Endodermal cell (in vitro differentiated cells): ENCODE data around the gene PCCA. TPM values are rescaled to one million over a fixed set of nuclear protein-coding genes. Genes with fewer than 3 reads are reported as not detected.
A peak's percentile ranks its signal among the peaks of the same experiment; 100 is the strongest.

ENCODE experiments used
- DNase-seq: peaks from one replicate; pipeline ENCODE4 v3.0.0-alpha.2; 2017
- H3K27ac ChIP-seq: 2 replicates; pipeline ENCODE4 v1.5.1; 2013; ENCODE audit warnings: mild to moderate bottlenecking, low read depth, low read length, moderate library complexity
- H3K27me3 ChIP-seq: 2 replicates; pipeline ENCODE4 v1.6.1; 2013; ENCODE audit warnings: mild to moderate bottlenecking, low read length, moderate library complexity; ENCODE audit not compliant: insufficient read depth, control insufficient read depth, poor library complexity, severe bottlenecking
- H3K36me3 ChIP-seq: 2 replicates; pipeline ENCODE4 v1.7.0; 2013; ENCODE audit warnings: mild to moderate bottlenecking, low read length, moderate library complexity; ENCODE audit not compliant: control insufficient read depth, insufficient read depth
- H3K4me1 ChIP-seq: one replicate; pipeline ENCODE4 v1.7.0; 2013; ENCODE audit warnings: low read length; ENCODE audit not compliant: control insufficient read depth, insufficient read depth
- H3K4me3 ChIP-seq: 2 replicates; pipeline ENCODE4 v1.5.1; 2013; ENCODE audit warnings: mild to moderate bottlenecking, low read length, moderate library complexity
- H3K9ac ChIP-seq: 2 replicates; pipeline ENCODE4 v1.6.1; 2013; ENCODE audit warnings: mild to moderate bottlenecking, low read length, moderate library complexity; ENCODE audit not compliant: poor library complexity, severe bottlenecking; ENCODE audit errors: extremely low read depth
- H3K9me3 ChIP-seq: 2 replicates; pipeline ENCODE4 v1.6.1; 2013; ENCODE audit warnings: mild to moderate bottlenecking, low read length, moderate library complexity; ENCODE audit not compliant: control insufficient read depth
- H3K27ac Mint-ChIP-seq: 2 replicates; pipeline ENCODE4 v1.8.0; 2020; ENCODE audit warnings: mixed read lengths
- H3K27me3 Mint-ChIP-seq: 2 replicates; pipeline ENCODE4 v1.8.0; 2021; ENCODE audit warnings: mild to moderate bottlenecking, mixed read lengths; ENCODE audit not compliant: insufficient read depth
- H3K36me3 Mint-ChIP-seq: 2 replicates; pipeline ENCODE4 v1.8.0; 2020; ENCODE audit warnings: low read depth, mixed read lengths
- H3K4me1 Mint-ChIP-seq: 2 replicates; pipeline ENCODE4 v1.8.0; 2020; ENCODE audit warnings: mixed read lengths
- H3K4me3 Mint-ChIP-seq: 2 replicates; pipeline ENCODE4 v1.8.0; 2020; ENCODE audit warnings: mild to moderate bottlenecking, moderate library complexity, mixed read lengths
- H3K9me3 Mint-ChIP-seq: 2 replicates; pipeline ENCODE4 v1.8.0; 2020; ENCODE audit warnings: mild to moderate bottlenecking, mixed read lengths
- WGBS, 2 experiments: methylation state at CpG; one replicate each; pipeline versions ENCODE4 v1.1.5 to v1.1.7; 2013; ENCODE audit warnings: missing lambda C conversion rate in 2 of 2, mixed read lengths in 1 of 2; ENCODE audit not compliant: insufficient coverage in 1 of 2, insufficient read length in 1 of 2; 5-methylcytosine and 5-hydroxymethylcytosine counted together
- long read RNA-seq, 4 experiments: library from polyadenylated mRNA in 2 of 4; library from RNA in 1 of 4; library from capped mRNA in 1 of 4; stranded (forward) in 3 of 4; unstranded in 1 of 4; transcript quantifications; one replicate each; pipeline ENCODE4 v2.0.0, GENCODE V29; 2020 to 2021; ENCODE audit warnings: inconsistent platforms in 1 of 4
- polyA plus RNA-seq, 2 experiments: library from polyadenylated mRNA; stranded (reverse); fragments of 50-300 nt; gene quantifications; one replicate each; pipeline ENCODE4 v1.2.3, GENCODE V29; 2013
- total RNA-seq, 2 donors: library from RNA; stranded (reverse); fragmentation: NEBNext Ultra II Directional in 1 of 2; extraction: Animal tissue kit (Norgen Biotek cat#: 25700) in 1 of 2; gene quantifications; 2 replicates in 1 of 2; 3 replicates in 1 of 2; pipeline ENCODE4 v1.2.1, GENCODE V29; 2021
- TF ChIP-seq, protein P1 (sequence below): fragments of 200-600 bp; sonication (generic); conservative IDR thresholded peaks from 2 replicates; pipeline ENCODE4 v1.5.0; 2021; ENCODE audit warnings: antibody characterized with exemption, mild to moderate bottlenecking

Gene PCCA, protein sequence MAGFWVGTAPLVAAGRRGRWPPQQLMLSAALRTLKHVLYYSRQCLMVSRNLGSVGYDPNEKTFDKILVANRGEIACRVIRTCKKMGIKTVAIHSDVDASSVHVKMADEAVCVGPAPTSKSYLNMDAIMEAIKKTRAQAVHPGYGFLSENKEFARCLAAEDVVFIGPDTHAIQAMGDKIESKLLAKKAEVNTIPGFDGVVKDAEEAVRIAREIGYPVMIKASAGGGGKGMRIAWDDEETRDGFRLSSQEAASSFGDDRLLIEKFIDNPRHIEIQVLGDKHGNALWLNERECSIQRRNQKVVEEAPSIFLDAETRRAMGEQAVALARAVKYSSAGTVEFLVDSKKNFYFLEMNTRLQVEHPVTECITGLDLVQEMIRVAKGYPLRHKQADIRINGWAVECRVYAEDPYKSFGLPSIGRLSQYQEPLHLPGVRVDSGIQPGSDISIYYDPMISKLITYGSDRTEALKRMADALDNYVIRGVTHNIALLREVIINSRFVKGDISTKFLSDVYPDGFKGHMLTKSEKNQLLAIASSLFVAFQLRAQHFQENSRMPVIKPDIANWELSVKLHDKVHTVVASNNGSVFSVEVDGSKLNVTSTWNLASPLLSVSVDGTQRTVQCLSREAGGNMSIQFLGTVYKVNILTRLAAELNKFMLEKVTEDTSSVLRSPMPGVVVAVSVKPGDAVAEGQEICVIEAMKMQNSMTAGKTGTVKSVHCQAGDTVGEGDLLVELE
- total RNA-seq: 10 to 100 TPM; 60.2 to 67.2 TPM
- polyA plus RNA-seq (2013, experiment 1 of 2): 57.6 TPM
- 59.6 TPM for polyA plus RNA-seq (2013, experiment 2 of 2)
- long read RNA-seq, experiment 1, transcript PCCA-202 (24 exons, 2,494 nt): major isoform, 7 of 18 reads
- long read RNA-seq, experiment 1, partial matches to known transcripts: 4 of 18 reads
- long read RNA-seq, experiment 1, other reads (novel, unspliced or antisense): 7 of 18 reads
- long read RNA-seq, experiment 2, transcript PCCA-202 (24 exons, 2,494 nt): major isoform, 93 of 149 reads
- long read RNA-seq, experiment 2, transcript PCCA-201 (23 exons, 2,418 nt): minor isoform, 10 of 149 reads
- long read RNA-seq, experiment 2, partial matches to known transcripts: 5 of 149 reads
- long read RNA-seq, experiment 2, other reads (novel, unspliced or antisense): 37 of 149 reads
- long read RNA-seq, experiment 3, transcript PCCA-202 (24 exons, 2,494 nt): major isoform, 152 of 278 reads
- long read RNA-seq, experiment 3, transcript PCCA-203 (23 exons, 2,481 nt): minor isoform, 8 of 278 reads
- long read RNA-seq, experiment 3, transcript PCCA-201 (23 exons, 2,418 nt): minor isoform, 9 of 278 reads
- long read RNA-seq, experiment 3, partial matches to known transcripts: 12 of 278 reads
- long read RNA-seq, experiment 3, other reads (novel, unspliced or antisense): 97 of 278 reads
- long read RNA-seq, experiment 4, transcript PCCA-202 (24 exons, 2,494 nt): major isoform, 20 of 63 reads
- long read RNA-seq, experiment 4, partial matches to known transcripts: 18 of 63 reads
- long read RNA-seq, experiment 4, other reads (novel, unspliced or antisense): 20 of 63 reads

DNA sequence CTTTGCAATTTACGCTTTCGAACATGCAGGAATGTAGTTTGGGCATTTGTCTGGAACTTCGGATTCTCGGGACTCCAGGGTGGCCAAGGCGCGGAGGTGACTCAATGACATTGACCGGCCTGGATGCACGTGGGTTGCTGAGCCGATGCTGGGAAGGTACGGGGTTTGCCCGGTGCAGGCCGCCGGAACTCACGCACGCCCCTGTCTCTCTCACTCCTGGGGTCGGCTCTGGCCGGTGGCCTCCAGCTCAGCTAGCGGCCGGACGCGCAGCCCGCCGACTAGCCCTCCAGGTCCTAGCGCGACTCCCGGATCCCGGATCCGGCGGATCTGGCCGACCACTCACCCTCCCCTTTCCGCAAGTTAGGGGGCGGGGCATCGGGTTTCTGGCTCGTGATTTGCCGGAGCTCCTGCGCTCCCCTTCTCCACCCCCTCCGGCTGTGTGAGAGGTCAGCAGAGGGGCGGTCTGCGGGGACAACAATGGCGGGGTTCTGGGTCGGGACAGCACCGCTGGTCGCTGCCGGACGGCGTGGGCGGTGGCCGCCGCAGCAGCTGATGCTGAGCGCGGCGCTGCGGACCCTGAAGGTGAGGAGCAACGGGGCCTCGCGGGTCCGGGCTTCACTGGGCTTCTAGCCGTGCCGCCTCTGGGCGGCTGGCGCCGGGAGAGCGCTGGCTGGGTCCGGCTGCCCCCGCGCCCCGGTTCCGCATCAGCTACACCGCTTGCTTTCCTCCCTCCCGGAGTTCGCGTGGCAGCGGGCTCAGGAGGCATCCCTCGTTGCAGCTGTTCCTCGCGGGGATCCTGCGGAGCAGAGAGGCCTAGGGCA lies at the start of gene PCCA:
PCCA (plus strand) TSS at position 450 of the 821 bp plus-strand sequence; CDS start at position 478, 28 bp downstream.
- Mint-ChIP-seq H3K27me3 (no peaks in the 10 kb centered on the region), H3K36me3 (peaks cover 45% of the 10 kb centered on the region), H3K4me1 (peaks cover 27% of the 10 kb centered on the region), H3K4me3 (peak within 1 kb of the TSS; percentile 87), H3K27ac (peak within 1 kb of the TSS; percentile 98), H3K9me3 (no peaks in the 10 kb centered on the region)
- Histone ChIP-seq H3K4me3 (peak within 1 kb of the TSS; percentile 92), H3K36me3 (peaks cover 43% of the 10 kb centered on the region), H3K9ac (peak within 1 kb of the TSS; percentile 78), H3K9me3 (no peaks in the 10 kb centered on the region), H3K27ac (peak within 1 kb of the TSS; percentile 52), H3K27me3 (no peaks in the 10 kb centered on the region), H3K4me1 (peaks cover 2% of the 10 kb centered on the region)
- DNase-seq: peak; percentile 99
- TF ChIP-seq, protein P1, sequence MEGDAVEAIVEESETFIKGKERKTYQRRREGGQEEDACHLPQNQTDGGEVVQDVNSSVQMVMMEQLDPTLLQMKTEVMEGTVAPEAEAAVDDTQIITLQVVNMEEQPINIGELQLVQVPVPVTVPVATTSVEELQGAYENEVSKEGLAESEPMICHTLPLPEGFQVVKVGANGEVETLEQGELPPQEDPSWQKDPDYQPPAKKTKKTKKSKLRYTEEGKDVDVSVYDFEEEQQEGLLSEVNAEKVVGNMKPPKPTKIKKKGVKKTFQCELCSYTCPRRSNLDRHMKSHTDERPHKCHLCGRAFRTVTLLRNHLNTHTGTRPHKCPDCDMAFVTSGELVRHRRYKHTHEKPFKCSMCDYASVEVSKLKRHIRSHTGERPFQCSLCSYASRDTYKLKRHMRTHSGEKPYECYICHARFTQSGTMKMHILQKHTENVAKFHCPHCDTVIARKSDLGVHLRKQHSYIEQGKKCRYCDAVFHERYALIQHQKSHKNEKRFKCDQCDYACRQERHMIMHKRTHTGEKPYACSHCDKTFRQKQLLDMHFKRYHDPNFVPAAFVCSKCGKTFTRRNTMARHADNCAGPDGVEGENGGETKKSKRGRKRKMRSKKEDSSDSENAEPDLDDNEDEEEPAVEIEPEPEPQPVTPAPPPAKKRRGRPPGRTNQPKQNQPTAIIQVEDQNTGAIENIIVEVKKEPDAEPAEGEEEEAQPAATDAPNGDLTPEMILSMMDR: peak; percentile 16
- 0% methylated on average over 36 to 77 of the region's 77 CpGs for WGBS, 2 experiments

DNA sequence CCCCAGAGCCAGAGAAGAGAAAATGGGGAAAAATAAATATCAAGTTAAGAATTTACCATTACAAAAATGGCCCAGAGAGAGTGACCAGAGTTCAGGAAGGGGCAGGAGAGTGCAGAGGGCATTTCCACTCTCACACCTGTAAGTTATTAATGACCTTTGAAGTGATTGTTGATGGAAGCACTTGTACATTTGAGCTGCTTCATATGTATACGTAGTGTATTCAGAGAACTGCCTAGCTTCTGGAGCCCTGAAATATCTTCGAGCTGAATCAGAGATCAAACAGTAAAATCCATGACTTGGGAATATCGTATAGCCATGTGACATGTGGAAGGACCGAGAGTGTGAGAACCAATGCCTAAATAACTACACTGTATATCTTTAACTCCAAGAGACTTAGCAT lies 49.2 kb upstream of the PCCA start:
- Mint-ChIP-seq H3K4me1 (peaks cover 4% of the 10 kb centered on the region), H3K9me3 (peaks cover 2% of the 10 kb centered on the region), H3K36me3 (no peaks in the 10 kb centered on the region), H3K4me3 (no peak overlapping the region), H3K27me3 (no peaks in the 10 kb centered on the region), H3K27ac (no peak overlapping the region)
- TF ChIP-seq, protein P1: no peak
- Histone ChIP-seq H3K27me3 (no peaks in the 10 kb centered on the region), H3K4me1 (no peaks in the 10 kb centered on the region), H3K9me3 (no peaks in the 10 kb centered on the region), H3K9ac (no peak overlapping the region), H3K36me3 (no peaks in the 10 kb centered on the region), H3K27ac (no peak overlapping the region), H3K4me3 (no peak overlapping the region)
- no peak for DNase-seq
- 86 to 100% methylated on average over 2 to 4 of the region's 4 CpGs for WGBS, 2 experiments
